ENCODE results near the gene MAGEA12. TPM values are rescaled to one million over a fixed set of nuclear protein-coding genes. Genes with fewer than 3 reads are reported as not detected.
"Not testable (repeated sequence)": the region's sequence is repeated elsewhere in the genome, so short reads cannot be mapped to it uniquely, and the experiment has no call there.

Gene MAGEA12
- total RNA-seq, 1 experiment from 2014 or later, result 0.96 TPM

DNA sequence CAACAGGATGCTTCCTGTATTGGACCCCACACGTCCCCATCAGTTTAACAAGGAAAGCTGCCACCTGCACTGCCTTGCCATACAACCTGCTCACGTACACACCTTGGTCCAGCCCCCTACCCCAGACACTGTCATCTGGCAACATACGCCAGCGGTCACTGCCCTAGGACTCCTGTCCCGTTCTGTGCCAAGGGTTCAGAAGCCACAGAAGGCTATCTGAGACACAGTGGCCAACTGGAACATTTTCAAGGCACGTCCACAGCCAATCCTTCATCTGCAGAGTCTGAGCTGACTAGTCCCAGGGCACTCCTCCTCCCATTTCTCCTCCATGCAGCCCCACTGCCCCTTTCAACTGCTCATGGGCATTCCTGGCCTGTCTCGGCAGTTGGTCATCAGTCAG is 28.0 kb downstream of the MAGEA12 start:
- not testable (repeated sequence) for DNase-seq (ENCODE audit: low spot score)

DNA sequence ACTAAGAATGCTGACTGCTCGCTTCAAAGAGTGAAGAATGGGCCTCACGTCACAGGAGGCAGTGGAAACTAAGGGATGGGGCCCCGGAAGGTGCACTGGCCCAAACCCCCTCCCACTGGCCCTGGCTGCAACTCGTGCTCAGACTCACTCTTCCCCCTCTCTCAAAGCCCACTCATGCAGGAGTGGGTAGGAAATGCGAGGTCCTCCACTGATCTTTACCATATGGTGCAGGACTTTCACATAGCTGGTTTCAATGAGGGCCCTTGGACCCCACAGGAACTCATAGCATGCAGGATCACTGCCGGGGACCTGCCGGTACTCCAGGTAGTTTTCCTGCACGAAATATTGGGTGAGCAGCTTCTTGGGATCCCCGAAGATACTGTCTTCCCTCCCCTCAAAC is 33.0 kb downstream of the MAGEA12 start:
- DNase-seq (ENCODE audit: low spot score), result not testable (repeated sequence)

DNA sequence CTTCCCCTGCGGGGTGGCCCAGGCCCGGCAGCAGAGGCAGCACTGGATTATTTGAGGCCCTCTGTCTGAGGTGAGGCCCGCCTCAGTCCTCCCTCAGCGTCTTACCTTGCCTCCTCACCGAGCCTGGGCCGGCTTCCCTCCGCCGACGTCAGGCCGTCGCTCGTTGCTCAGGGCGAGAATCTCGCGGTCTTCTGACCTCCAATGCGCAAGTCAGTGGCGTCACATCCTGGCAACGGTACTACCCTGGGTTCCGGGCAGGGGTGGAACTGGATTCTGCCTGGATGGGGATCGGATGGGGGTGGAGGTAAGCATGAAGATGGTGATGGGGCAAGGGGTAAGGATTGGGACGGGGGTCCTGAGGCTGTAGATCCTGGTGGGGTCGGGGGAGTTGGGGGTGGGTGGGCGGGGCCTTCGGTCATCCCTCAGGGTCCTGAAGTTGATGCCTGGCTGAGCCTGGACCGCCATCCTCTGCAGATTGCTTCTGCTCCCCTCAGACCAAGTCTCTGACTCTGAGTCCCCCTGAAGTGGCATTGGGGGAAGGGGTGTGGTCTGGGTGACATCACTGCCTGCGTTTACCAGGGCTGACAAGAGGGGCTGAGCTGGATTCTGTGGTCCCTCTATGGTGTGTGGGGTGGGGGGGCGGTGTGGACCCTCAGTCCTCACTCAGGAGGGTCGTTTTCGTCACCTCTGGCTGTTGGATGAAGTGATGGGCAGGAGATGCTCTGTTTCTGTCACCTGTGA is 36.2 kb downstream of the MAGEA12 start, which contains the start of gene MAGEA6:
Gene MAGEA6, minus strand, starts transcription at position 141 of the 741 bp plus-strand sequence. CDS start 2,039 bp downstream, outside the sequence.
- DNase-seq (ENCODE audit: low spot score), result not testable (repeated sequence)

- not testable (repeated sequence) for DNase-seq (ENCODE audit: low spot score)
Observed at GRCh38 chrX:152787062-152787461, 53.5 kb downstream of the MAGEA12 start.

Other genes starting within 250 kb of the MAGEA12 start
- gene GABRQ, start 95.9 kb upstream of the MAGEA12 start, total RNA-seq (2014; rRNA removed; shearing (Covaris generic)), result not detected in 2 replicates
- gene MAGEA3, start 35.0 kb upstream of the MAGEA12 start, total RNA-seq (2014; rRNA removed; shearing (Covaris generic)), result 25.8 and 30.4 TPM in 2 replicates
- not detected in 2 replicates for gene CSAG2, start 24.5 kb upstream of the MAGEA12 start, total RNA-seq (2014; rRNA removed; shearing (Covaris generic))
- gene MAGEA2B, start 19.1 kb upstream of the MAGEA12 start, total RNA-seq (2014; rRNA removed; shearing (Covaris generic)), result 0.77 TPM in 1 of 2 replicates, not detected in the other
- gene CSAG1, start within 50 bp of the MAGEA12 start, total RNA-seq (2014; rRNA removed; shearing (Covaris generic)), result 0.65 TPM in 1 of 2 replicates, not detected in the other
- gene MAGEA2, start 20.1 kb downstream of the MAGEA12 start, total RNA-seq (2014; rRNA removed; shearing (Covaris generic)), result 0.12 TPM in 1 of 2 replicates, not detected in the other
- not detected in 2 replicates for gene CSAG3, start 25.5 kb downstream of the MAGEA12 start, total RNA-seq (2014; rRNA removed; shearing (Covaris generic))
- 78.2 and 78.3 TPM in 2 replicates for gene MAGEA6, start 35.9 kb downstream of the MAGEA12 start, total RNA-seq (2014; rRNA removed; shearing (Covaris generic))
- 128 and 135 TPM in 2 replicates for gene CETN2, start 97.0 kb downstream of the MAGEA12 start, total RNA-seq (2014; rRNA removed; shearing (Covaris generic))
- gene NSDHL, start 97.3 kb downstream of the MAGEA12 start, total RNA-seq (2014; rRNA removed; shearing (Covaris generic)), result 28.9 and 29.6 TPM in 2 replicates
- 1.7 and 4.9 TPM in 2 replicates for gene ZNF185, start 164.3 kb downstream of the MAGEA12 start, total RNA-seq (2014; rRNA removed; shearing (Covaris generic))